Hypothalamus (tissue), 51 donors: ENCODE measurements around the gene MYRIP.

Experiments used
- DNase-seq, 51 donors: peaks; one replicate each; lab custom pipeline; 2025; lab: John Stamatoyannopoulos, UW

The MYRIP gene

GRCh38 chr3:40172560-40172959 is 363.2 kb downstream of the MYRIP start:
- peak in 1 of 51 donors; percentile 37 for DNase-seq

GRCh38 chr3:40173227-40173721 is 363.9 kb downstream of the MYRIP start:
- peak in 38 of 51 donors; percentile 7 to 90 (median 64) for DNase-seq

GRCh38 chr3:40178012-40178594 is 368.7 kb downstream of the MYRIP start:
- peak in 2 of 51 donors; percentile 17 to 21 for DNase-seq

GRCh38 chr3:40179016-40179415 is 369.6 kb downstream of the MYRIP start:
- peak in 49 of 51 donors; percentile 13 to 93 (median 57) for DNase-seq

- DNase-seq = no peak
Observed at GRCh38 chr3:40181182-40181581, 371.8 kb downstream of the MYRIP start.

GRCh38 chr3:40185029-40185695 is 375.8 kb downstream of the MYRIP start:
- DNase-seq = no peak

- peak in 2 of 51 donors; percentile 8 to 11 for DNase-seq
Observed at GRCh38 chr3:40186508-40186907, 377.1 kb downstream of the MYRIP start.

GRCh38 chr3:40187945-40188344 is 378.5 kb downstream of the MYRIP start:
- DNase-seq = no peak

GRCh38 chr3:40189118-40189517 is 379.7 kb downstream of the MYRIP start:
- no peak for DNase-seq

GRCh38 chr3:40190056-40190455 is 380.6 kb downstream of the MYRIP start:
- DNase-seq = no peak

GRCh38 chr3:40191251-40191650 is 381.8 kb downstream of the MYRIP start:
- DNase-seq = no peak

GRCh38 chr3:40191850-40192448 is 382.5 kb downstream of the MYRIP start:
- peak in 33 of 51 donors; percentile 5 to 76 (median 35) for DNase-seq

- DNase-seq = no peak
Observed at GRCh38 chr3:40192628-40193027, 383.2 kb downstream of the MYRIP start.

- DNase-seq = no peak
Observed at GRCh38 chr3:40196966-40197365, 387.6 kb downstream of the MYRIP start.

- DNase-seq = no peak
Observed at GRCh38 chr3:40200692-40201316, 391.4 kb downstream of the MYRIP start.

- DNase-seq = no peak
Observed at GRCh38 chr3:40201770-40202169, 392.4 kb downstream of the MYRIP start.

GRCh38 chr3:40206522-40206921 is 397.1 kb downstream of the MYRIP start:
- no peak for DNase-seq

GRCh38 chr3:40207796-40208195 is 398.4 kb downstream of the MYRIP start:
- no peak for DNase-seq

GRCh38 chr3:40208251-40208650 is 398.8 kb downstream of the MYRIP start:
- no peak for DNase-seq

GRCh38 chr3:40211579-40211978 is 402.2 kb downstream of the MYRIP start:
- no peak for DNase-seq

- no peak for DNase-seq
Observed at GRCh38 chr3:40213556-40213955, 404.1 kb downstream of the MYRIP start.
